ENCODE results near the gene IGSF8.

GRCh38 chr1:160139840-160140239 is 41.4 kb upstream of the IGSF8 start:
- TF ChIP-seq KLF16 (tag by site-specific recombination; IDR thresholded peaks at IDR 0.05) (no peak), CTCF (tag by site-specific recombination; IDR thresholded peaks at IDR 0.05) (no peak), ZNF239 (tag by site-specific recombination; IDR thresholded peaks at IDR 0.05) (no peak)
- TF ChIP-seq, protein P1, sequence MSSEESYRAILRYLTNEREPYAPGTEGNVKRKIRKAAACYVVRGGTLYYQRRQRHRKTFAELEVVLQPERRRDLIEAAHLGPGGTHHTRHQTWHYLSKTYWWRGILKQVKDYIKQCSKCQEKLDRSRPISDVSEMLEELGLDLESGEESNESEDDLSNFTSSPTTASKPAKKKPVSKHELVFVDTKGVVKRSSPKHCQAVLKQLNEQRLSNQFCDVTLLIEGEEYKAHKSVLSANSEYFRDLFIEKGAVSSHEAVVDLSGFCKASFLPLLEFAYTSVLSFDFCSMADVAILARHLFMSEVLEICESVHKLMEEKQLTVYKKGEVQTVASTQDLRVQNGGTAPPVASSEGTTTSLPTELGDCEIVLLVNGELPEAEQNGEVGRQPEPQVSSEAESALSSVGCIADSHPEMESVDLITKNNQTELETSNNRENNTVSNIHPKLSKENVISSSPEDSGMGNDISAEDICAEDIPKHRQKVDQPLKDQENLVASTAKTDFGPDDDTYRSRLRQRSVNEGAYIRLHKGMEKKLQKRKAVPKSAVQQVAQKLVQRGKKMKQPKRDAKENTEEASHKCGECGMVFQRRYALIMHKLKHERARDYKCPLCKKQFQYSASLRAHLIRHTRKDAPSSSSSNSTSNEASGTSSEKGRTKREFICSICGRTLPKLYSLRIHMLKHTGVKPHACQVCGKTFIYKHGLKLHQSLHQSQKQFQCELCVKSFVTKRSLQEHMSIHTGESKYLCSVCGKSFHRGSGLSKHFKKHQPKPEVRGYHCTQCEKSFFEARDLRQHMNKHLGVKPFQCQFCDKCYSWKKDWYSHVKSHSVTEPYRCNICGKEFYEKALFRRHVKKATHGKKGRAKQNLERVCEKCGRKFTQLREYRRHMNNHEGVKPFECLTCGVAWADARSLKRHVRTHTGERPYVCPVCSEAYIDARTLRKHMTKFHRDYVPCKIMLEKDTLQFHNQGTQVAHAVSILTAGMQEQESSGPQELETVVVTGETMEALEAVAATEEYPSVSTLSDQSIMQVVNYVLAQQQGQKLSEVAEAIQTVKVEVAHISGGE (tag by site-specific recombination; conservative IDR thresholded peaks at IDR 0.05; ENCODE audit: low read depth): no peak
